ENCODE data around the gene TBXAS1.

DNA sequence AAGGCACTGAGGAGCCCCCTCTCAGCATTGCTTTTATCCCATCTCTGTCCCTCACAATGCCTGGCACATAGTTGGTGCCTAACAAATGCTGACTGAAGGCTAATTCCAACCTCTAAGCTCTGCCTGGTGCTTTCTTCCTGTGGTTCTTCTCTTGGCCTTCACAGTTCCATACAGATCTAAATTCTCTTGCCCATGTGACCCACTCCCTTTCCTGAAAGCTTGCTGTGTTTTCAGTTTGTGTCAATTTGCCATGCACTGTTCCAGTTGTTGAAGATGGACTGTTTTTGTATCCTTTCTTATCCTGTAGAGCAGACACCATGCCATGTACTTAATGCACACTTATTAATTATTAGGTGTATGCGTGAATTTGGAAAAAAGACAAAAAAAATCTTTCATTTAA, 9.2 kb downstream of the TBXAS1 start:
- TF ChIP-seq, protein P1, sequence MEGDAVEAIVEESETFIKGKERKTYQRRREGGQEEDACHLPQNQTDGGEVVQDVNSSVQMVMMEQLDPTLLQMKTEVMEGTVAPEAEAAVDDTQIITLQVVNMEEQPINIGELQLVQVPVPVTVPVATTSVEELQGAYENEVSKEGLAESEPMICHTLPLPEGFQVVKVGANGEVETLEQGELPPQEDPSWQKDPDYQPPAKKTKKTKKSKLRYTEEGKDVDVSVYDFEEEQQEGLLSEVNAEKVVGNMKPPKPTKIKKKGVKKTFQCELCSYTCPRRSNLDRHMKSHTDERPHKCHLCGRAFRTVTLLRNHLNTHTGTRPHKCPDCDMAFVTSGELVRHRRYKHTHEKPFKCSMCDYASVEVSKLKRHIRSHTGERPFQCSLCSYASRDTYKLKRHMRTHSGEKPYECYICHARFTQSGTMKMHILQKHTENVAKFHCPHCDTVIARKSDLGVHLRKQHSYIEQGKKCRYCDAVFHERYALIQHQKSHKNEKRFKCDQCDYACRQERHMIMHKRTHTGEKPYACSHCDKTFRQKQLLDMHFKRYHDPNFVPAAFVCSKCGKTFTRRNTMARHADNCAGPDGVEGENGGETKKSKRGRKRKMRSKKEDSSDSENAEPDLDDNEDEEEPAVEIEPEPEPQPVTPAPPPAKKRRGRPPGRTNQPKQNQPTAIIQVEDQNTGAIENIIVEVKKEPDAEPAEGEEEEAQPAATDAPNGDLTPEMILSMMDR (conservative IDR thresholded peaks at IDR 0.05; ENCODE audit: low read length), result no peak
- no peak for TF ChIP-seq EZH2phosphoT487 (IDR thresholded peaks at IDR 0.05; ENCODE audit: borderline replicate concordance, low read depth, low read length)
